NB4 (cell line): ENCODE data around the gene VCX3A.

Experiments
- CTCF ChIP-seq: IDR thresholded peaks from one replicate; pipeline ENCODE4 v1.5.1; 2012; ENCODE audit warnings: low read depth, low read length
- MAX ChIP-seq: IDR thresholded peaks from 2 replicates; pipeline ENCODE4 v1.6.1; 2011; ENCODE audit warnings: low read depth, low read length
- POLR2A ChIP-seq: IDR thresholded peaks from 2 replicates; pipeline ENCODE4 v1.6.1; 2011; ENCODE audit warnings: mild to moderate bottlenecking; ENCODE audit not compliant: insufficient read length; ENCODE audit errors: extremely low read depth

GRCh38 chrX:6498324-6498723, 36.6 kb downstream of the VCX3A start:
- TF ChIP-seq CTCF (no peak), POLR2A (no peak), MAX (no peak)
